Astrocyte (in vitro differentiated cells and primary cell): ENCODE data around the gene GPC5.

ENCODE experiments used
- CTCF ChIP-seq: IDR thresholded peaks from 2 replicates; pipeline ENCODE4 v1.5.1; 2011; ENCODE audit warnings: low read depth, mild to moderate bottlenecking, inconsistent platforms, low read length, moderate library complexity; ENCODE audit not compliant: insufficient read depth
- EZH2 ChIP-seq: IDR thresholded peaks from 2 replicates; pipeline ENCODE4 v1.6.1; 2012; ENCODE audit warnings: mild to moderate bottlenecking, low read length, inconsistent platforms; ENCODE audit not compliant: insufficient read depth

GRCh38 chr13:92403606-92404005 lies 1005.2 kb downstream of the GPC5 start:
- no peak for TF ChIP-seq CTCF
- no peak for TF ChIP-seq EZH2
